SH-SY5Y (cell line): ENCODE data around the gene ACOX3.

Source experiments
- GATA2 ChIP-seq: IDR thresholded peaks from 2 replicates; pipeline ENCODE4 v1.6.1; 2011; ENCODE audit warnings: mild to moderate bottlenecking, low read depth, low read length
- GATA3 ChIP-seq: IDR thresholded peaks from 2 replicates; pipeline ENCODE4 v1.6.1; 2011; ENCODE audit warnings: low read depth, mild to moderate bottlenecking, low read length, moderate library complexity

DNA sequence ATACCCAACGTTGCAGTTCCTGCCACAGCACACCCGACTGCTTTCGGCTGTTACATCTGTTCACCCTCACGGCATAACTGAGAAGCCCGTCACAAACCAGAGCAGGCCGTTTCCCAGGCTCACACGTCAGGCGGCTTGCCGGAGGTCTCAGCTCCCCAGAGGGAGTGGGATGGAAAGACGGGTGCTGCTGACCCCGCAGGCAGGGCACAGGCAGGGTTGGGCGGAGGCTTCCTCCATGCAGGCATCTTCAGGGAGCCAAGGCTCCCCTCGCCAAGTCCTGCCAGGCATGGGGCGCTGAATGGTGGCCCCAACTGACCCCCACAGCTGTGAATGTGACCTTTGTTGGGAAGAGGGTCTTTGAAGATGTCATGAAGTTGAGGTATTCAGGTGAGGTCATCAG lies 57.5 kb downstream of the ACOX3 start:
- TF ChIP-seq GATA2 (no peak), GATA3 (no peak)
